ENCODE measurements around the gene CCDC70.
"Not testable (repeated sequence)": the region's sequence is repeated elsewhere in the genome, so short reads cannot be mapped to it uniquely, and the experiment has no call there.

Gene CCDC70

GRCh38 chr13:51909265-51909664 lies 47.5 kb downstream of the CCDC70 start:
- not testable (repeated sequence) for DNase-seq (ENCODE audit: low spot score)

- no peak for DNase-seq (ENCODE audit: low spot score)
Observed at GRCh38 chr13:51910508-51910907, 48.7 kb downstream of the CCDC70 start.

DNA sequence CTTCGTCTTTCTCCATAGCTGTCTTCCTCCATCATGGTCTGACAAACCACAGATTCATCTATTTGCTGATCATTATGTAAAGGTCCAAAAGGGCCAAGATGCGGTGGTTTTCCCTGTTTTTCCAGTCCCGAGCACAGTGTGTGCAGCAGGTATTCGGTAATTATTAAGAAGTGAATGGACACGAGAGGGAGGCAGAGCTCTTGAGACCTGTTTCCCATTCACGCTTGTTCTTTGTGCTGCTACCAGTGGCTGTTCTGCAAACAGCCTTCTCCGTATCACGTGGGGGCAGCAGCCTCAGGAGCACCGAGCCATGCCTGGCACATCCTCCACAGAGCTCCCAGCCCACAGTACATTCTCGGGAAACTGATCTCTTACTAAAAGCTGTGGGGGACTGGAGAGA lies 50.3 kb downstream of the CCDC70 start:
- DNase-seq (ENCODE audit: low spot score): no peak

GRCh38 chr13:51912511-51913225 lies 50.9 kb downstream of the CCDC70 start:
- no peak for DNase-seq (ENCODE audit: low spot score)

GRCh38 chr13:51913421-51914136 lies 51.8 kb downstream of the CCDC70 start:
- no peak for DNase-seq (ENCODE audit: low spot score)

DNA sequence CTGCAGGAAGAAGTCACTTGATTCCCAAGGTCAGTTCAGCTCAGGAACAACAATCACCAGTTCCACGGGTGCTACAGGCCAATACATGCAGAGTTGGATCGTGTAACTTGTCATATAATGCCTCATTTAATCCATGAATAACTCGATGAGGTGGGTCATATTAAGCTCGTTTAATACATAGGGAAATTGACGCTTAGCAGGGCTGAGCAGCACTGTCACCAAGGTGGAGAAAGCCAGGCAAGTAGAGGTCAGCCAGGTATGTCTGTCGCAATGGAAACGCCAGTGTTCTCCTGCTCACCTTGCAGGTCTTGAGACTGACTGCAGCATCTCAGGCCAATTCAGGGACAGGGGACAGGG lies 52.3 kb downstream of the CCDC70 start:
- DNase-seq (ENCODE audit: low spot score): no peak
